ENCODE data around the gene CEP170B.
A peak's percentile ranks its signal among the peaks of the same experiment; 100 is the strongest.

CEP170B gene

DNA sequence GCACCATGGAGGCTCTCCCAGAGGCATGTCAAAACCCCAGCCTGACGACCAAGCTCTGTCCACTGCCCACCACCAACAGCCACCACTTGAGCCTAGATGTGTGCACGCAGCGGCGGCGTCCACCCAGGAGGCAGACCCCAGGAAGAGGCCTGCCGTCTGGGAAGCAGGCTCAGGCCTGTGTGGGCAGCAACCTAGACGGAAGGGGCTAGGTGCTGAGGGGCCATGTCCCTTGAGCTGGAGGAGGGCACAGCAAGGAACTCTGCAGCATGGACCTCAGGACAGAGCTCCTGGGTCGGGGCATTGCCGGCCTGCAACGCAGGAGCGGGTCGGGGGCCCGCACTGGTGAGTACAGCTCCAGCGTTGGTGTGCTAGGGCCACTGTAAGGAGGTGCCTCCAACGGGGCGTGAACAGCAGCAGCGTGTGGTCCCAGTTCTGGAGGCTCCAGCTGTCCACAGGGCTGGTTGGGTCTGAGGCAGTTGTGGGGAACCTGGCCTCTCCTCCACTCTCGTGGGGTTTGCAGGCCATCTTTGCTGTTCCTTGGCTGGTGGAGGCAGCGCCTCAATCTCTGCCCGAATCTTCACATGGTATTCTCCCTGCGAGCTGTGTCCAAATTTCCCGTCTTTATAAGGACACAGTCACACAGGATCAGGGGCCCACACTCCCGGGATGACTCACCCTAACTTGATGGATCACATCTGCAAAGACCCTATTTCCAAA lies 43.7 kb upstream of the CEP170B start:
- TF ChIP-seq, protein P1, sequence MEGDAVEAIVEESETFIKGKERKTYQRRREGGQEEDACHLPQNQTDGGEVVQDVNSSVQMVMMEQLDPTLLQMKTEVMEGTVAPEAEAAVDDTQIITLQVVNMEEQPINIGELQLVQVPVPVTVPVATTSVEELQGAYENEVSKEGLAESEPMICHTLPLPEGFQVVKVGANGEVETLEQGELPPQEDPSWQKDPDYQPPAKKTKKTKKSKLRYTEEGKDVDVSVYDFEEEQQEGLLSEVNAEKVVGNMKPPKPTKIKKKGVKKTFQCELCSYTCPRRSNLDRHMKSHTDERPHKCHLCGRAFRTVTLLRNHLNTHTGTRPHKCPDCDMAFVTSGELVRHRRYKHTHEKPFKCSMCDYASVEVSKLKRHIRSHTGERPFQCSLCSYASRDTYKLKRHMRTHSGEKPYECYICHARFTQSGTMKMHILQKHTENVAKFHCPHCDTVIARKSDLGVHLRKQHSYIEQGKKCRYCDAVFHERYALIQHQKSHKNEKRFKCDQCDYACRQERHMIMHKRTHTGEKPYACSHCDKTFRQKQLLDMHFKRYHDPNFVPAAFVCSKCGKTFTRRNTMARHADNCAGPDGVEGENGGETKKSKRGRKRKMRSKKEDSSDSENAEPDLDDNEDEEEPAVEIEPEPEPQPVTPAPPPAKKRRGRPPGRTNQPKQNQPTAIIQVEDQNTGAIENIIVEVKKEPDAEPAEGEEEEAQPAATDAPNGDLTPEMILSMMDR (IDR thresholded peaks at IDR 0.05; ENCODE audit: borderline replicate concordance, insufficient read depth, low read depth, low read length): no peak
- H3K4me3 ChIP-seq (ENCODE audit: low read depth, low read length): no peak overlapping the region

DNA sequence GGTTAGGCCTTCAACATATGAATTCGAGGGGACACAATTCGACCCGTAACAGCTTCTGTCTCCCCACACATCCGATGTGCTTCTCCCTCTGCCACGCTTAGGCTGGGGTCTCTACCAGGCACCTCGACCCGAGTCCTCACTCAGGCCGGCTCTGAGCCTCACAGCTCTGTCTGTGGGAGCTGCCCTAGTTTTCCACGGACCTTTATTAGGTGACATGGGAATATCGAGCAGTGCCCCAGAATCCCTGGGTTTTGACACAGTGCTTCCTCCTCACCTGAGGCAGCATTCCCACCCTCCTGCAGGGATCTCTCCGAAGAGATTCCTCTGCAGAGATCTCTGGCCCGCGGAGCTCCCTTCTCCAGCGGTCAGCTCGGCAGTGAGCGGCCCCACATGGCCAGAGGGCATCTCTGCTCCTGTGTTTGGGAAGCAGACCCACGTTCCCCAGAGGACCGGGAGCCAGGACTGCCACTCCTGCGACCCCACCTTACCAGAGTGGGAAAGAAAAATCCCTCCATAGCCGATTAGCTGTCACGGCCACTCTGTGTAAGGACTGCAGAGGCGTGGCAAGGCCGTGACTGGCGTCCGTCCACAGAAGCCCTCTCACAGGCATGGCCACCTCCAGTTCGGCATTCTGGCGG lies 43.0 kb upstream of the CEP170B start:
- H3K4me3 ChIP-seq (ENCODE audit: low read depth, low read length): no peak overlapping the region
- TF ChIP-seq, protein P1 (IDR thresholded peaks at IDR 0.05; ENCODE audit: borderline replicate concordance, insufficient read depth, low read depth, low read length): no peak

- TF ChIP-seq, protein P1 (IDR thresholded peaks at IDR 0.05; ENCODE audit: borderline replicate concordance, insufficient read depth, low read depth, low read length): no peak
- no peak overlapping the region for H3K4me3 ChIP-seq (ENCODE audit: low read depth, low read length)
Measured at GRCh38 chr14:104822821-104823615, 42.0 kb upstream of the CEP170B start.

DNA sequence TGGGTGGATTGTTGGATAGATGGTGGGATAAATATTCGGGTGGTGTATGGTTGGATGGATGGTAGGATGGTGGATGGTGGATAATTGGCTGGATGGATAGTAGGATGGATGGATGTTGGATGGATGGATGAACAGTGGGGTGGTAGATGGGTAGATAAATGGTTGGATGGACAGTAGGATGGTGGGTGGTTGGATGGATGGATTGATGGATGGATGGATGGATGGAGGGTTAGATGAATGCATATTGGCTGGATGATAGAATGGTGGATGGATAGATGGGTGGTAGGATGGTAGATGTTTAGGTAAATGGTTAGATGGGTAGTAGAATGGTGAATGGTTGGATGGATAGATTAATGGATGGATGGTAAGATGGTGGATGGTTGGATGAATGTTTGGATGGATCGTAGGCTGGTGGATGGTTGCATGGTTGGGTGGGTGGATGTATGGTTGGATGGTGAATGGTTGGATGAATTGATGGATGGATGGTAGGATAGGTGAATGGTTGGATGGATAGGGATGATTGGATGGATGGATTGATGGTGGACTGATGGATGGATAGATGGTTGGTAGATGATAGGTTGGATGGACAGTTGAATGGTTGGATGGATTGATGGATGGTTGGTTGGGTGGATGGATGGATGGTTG lies 40.6 kb upstream of the CEP170B start:
- H3K4me3 ChIP-seq (ENCODE audit: low read depth, low read length): no peak overlapping the region
- TF ChIP-seq, protein P1 (IDR thresholded peaks at IDR 0.05; ENCODE audit: borderline replicate concordance, insufficient read depth, low read depth, low read length): no peak

GRCh38 chr14:104826189-104826860 lies 38.7 kb upstream of the CEP170B start:
- TF ChIP-seq, protein P1 (IDR thresholded peaks at IDR 0.05; ENCODE audit: borderline replicate concordance, insufficient read depth, low read depth, low read length): peak; percentile 72
- H3K4me3 ChIP-seq (ENCODE audit: low read depth, low read length): peak overlapping the region; percentile 54

DNA sequence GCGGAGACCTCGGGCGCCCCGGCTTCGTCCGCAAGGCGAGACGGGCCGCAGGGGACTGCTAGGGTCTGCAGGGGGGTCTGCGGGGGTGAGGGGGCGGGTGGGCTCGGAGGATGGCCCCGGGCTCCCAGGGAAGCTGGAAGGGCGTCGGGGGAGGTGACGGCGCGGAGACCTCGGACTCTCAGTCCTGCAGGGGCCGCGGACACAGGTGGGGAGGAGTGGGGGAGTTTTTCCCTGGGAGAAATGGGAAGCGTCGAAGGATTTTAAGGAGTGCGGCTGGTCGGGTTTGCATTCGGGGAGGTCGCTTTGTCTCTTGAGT lies 38.2 kb upstream of the CEP170B start:
- H3K4me3 ChIP-seq (ENCODE audit: low read depth, low read length): no peak overlapping the region
- TF ChIP-seq, protein P1 (IDR thresholded peaks at IDR 0.05; ENCODE audit: borderline replicate concordance, insufficient read depth, low read depth, low read length): no peak
